ENCODE results near the gene RBMS3.

DNA sequence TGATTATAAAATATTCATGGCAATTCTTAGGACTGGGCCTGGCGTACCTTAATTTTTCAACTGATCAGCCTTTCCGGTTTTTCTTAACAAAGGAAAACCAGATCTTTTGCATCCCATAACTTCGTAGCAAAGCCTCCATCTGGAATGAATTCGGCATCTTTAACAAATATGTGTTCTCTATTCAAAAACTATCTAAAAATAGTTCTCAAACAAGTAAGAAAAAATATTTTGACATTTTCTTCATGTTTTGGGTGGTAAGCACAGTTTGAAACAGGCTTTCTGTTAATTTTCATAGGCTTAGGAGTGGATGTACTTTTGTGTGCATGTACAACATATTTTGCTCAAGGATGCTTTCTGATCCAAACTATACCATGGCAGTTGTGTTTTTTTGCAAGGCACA, 55.1 kb downstream of the RBMS3 start:
- TF ChIP-seq, protein P1, sequence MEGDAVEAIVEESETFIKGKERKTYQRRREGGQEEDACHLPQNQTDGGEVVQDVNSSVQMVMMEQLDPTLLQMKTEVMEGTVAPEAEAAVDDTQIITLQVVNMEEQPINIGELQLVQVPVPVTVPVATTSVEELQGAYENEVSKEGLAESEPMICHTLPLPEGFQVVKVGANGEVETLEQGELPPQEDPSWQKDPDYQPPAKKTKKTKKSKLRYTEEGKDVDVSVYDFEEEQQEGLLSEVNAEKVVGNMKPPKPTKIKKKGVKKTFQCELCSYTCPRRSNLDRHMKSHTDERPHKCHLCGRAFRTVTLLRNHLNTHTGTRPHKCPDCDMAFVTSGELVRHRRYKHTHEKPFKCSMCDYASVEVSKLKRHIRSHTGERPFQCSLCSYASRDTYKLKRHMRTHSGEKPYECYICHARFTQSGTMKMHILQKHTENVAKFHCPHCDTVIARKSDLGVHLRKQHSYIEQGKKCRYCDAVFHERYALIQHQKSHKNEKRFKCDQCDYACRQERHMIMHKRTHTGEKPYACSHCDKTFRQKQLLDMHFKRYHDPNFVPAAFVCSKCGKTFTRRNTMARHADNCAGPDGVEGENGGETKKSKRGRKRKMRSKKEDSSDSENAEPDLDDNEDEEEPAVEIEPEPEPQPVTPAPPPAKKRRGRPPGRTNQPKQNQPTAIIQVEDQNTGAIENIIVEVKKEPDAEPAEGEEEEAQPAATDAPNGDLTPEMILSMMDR (IDR thresholded peaks at IDR 0.05; ENCODE audit: poor library complexity), result no peak
- TF ChIP-seq EZH2phosphoT487 (IDR thresholded peaks at IDR 0.05; ENCODE audit: low read depth, severe bottlenecking, unreplicated experiment), result no peak

Data from hepatocyte (in vitro differentiated cells).